Neural progenitor cell (in vitro differentiated cells): ENCODE results near the gene DISC1. TPM values are rescaled to one million over a fixed set of nuclear protein-coding genes. Genes with fewer than 3 reads are reported as not detected.
A peak's percentile ranks its signal among the peaks of the same experiment; 100 is the strongest.

ENCODE experiments used
- DNase-seq: peaks from one replicate; pipeline ENCODE4 v3.0.0-alpha.2; 2016; ENCODE audit warnings: low spot score
- H2AFZ ChIP-seq: fragments of 200-600 bp; sonication (generic); replicated peaks from 2 replicates; pipeline ENCODE4 v1.6.1; 2016; ENCODE audit warnings: antibody characterized with exemption
- H3F3A ChIP-seq: fragments of 200-600 bp; sonication (generic); 2 replicates; pipeline ENCODE4 v1.6.1; 2016; ENCODE audit warnings: antibody characterized with exemption, low read depth
- H3K27ac ChIP-seq: fragments of 200-600 bp; sonication (generic); 2 replicates; pipeline ENCODE4 v1.5.1; 2016; ENCODE audit warnings: mild to moderate bottlenecking
- H3K27me3 ChIP-seq: fragments of 200-600 bp; sonication (generic); 2 replicates; pipeline ENCODE4 v1.6.1; 2016; ENCODE audit warnings: mild to moderate bottlenecking, moderate library complexity
- H3K36me3 ChIP-seq: fragments of 200-600 bp; sonication (generic); 2 replicates; pipeline ENCODE4 v1.5.1; 2016
- H3K4me1 ChIP-seq: fragments of 200-600 bp; sonication (generic); 2 replicates; pipeline ENCODE4 v1.6.1; 2016; ENCODE audit warnings: mixed run types
- H3K4me2 ChIP-seq: fragments of 200-600 bp; sonication (generic); 2 replicates; pipeline ENCODE4 v1.6.1; 2016
- H3K4me3 ChIP-seq: fragments of 200-600 bp; sonication (generic); 2 replicates; pipeline ENCODE4 v1.5.1; 2016
- H3K79me2 ChIP-seq: fragments of 200-600 bp; sonication (generic); 2 replicates; pipeline ENCODE4 v1.6.1; 2016; ENCODE audit warnings: low read depth
- H3K9ac ChIP-seq: fragments of 200-600 bp; sonication (generic); 2 replicates; pipeline ENCODE4 v1.6.1; 2016
- H3K9me3 ChIP-seq: fragments of 200-600 bp; sonication (generic); 2 replicates; pipeline ENCODE4 v1.5.1; 2016; ENCODE audit warnings: low read depth
- H4K20me1 ChIP-seq: fragments of 200-600 bp; sonication (generic); 2 replicates; pipeline ENCODE4 v1.6.1; 2016; ENCODE audit warnings: low read depth
- H3K27ac Mint-ChIP-seq: 3 replicates; pipeline ENCODE4 v1.8.0; 2021; ENCODE audit warnings: mixed read lengths
- H3K27me3 Mint-ChIP-seq: 2 replicates; pipeline ENCODE4 v1.8.0; 2022; ENCODE audit warnings: low read depth, mild to moderate bottlenecking, inconsistent platforms, moderate library complexity, mixed read lengths; ENCODE audit not compliant: insufficient read depth
- H3K36me3 Mint-ChIP-seq: 3 replicates; pipeline ENCODE4 v1.8.0; 2021; ENCODE audit warnings: mixed read lengths
- H3K4me1 Mint-ChIP-seq: 3 replicates; pipeline ENCODE4 v1.8.0; 2021; ENCODE audit warnings: mixed read lengths
- H3K4me3 Mint-ChIP-seq: 3 replicates; pipeline ENCODE4 v1.8.0; 2021; ENCODE audit warnings: mild to moderate bottlenecking, moderate library complexity, mixed read lengths
- H3K9me3 Mint-ChIP-seq: 3 replicates; pipeline ENCODE4 v1.8.0; 2020; ENCODE audit warnings: mixed read lengths
- CTCF ChIP-seq: fragments of 200-600 bp; sonication (generic); IDR thresholded peaks from 2 replicates; pipeline ENCODE4 v1.5.1; 2017; ENCODE audit warnings: antibody characterized with exemption, mild to moderate bottlenecking
- EZH2 ChIP-seq: fragments of 200-600 bp; sonication (generic); IDR thresholded peaks from 2 replicates; pipeline ENCODE4 v1.6.1; 2017; ENCODE audit warnings: antibody characterized with exemption, mild to moderate bottlenecking, moderate library complexity
- EZH2phosphoT487 ChIP-seq: fragments of 200-600 bp; sonication (generic); IDR thresholded peaks from 2 replicates; pipeline ENCODE4 v1.6.1; 2017; ENCODE audit warnings: antibody characterized with exemption
- total RNA-seq: library from RNA; depleted of rRNA; stranded (reverse); fragments of >200 nt; gene quantifications from 2 replicates; pipeline ENCODE4 v1.2.3, GENCODE V29; 2015; ENCODE audit warnings: low replicate concordance

The DISC1 gene
- total RNA-seq, 1 donor from 2014 or later, result 1.8 TPM

GRCh38 chr1:232044728-232045127 lies 418.1 kb downstream of the DISC1 start:
- peak overlapping the region; percentile 24 for H3K4me2 ChIP-seq
- H3K9me3 Mint-ChIP-seq, result peaks cover 3% of the 10 kb centered on the region
- no peaks in the 10 kb centered on the region for H4K20me1 ChIP-seq
- peaks cover 13% of the 10 kb centered on the region for H3F3A ChIP-seq
- no peak overlapping the region for H3K9ac ChIP-seq
- H3K4me1 Mint-ChIP-seq, result peaks cover 20% of the 10 kb centered on the region
- H3K9me3 ChIP-seq, result no peaks in the 10 kb centered on the region
- peaks cover 13% of the 10 kb centered on the region for H3K4me1 ChIP-seq
- no peak for TF ChIP-seq CTCF
- TF ChIP-seq EZH2, result no peak
- no peak for TF ChIP-seq EZH2phosphoT487
- no peak overlapping the region for H3K4me3 ChIP-seq
- no peak overlapping the region for H3K4me3 Mint-ChIP-seq
- H3K27me3 Mint-ChIP-seq, result peaks cover 4% of the 10 kb centered on the region
- peak overlapping the region; percentile 3 for H3K27ac Mint-ChIP-seq
- no peaks in the 10 kb centered on the region for H3K36me3 ChIP-seq
- H3K27ac ChIP-seq, result peak overlapping the region; percentile 17
- H2AFZ ChIP-seq, result no peak overlapping the region
- DNase-seq, result no peak
- H3K36me3 Mint-ChIP-seq, result no peaks in the 10 kb centered on the region
- no peaks in the 10 kb centered on the region for H3K27me3 ChIP-seq
- no peaks in the 10 kb centered on the region for H3K79me2 ChIP-seq

GRCh38 chr1:232045139-232045994 lies 418.8 kb downstream of the DISC1 start:
- H3K36me3 ChIP-seq, result no peaks in the 10 kb centered on the region
- Mint-ChIP-seq H3K4me1 (peaks cover 22% of the 10 kb centered on the region), H3K27me3 (peaks cover 4% of the 10 kb centered on the region), H3K9me3 (peaks cover 3% of the 10 kb centered on the region), H3K4me3 (no peak overlapping the region), H3K27ac (peak overlapping the region; percentile 3), H3K36me3 (no peaks in the 10 kb centered on the region)
- no peaks in the 10 kb centered on the region for H3K27me3 ChIP-seq
- H4K20me1 ChIP-seq, result no peaks in the 10 kb centered on the region
- peak overlapping the region; percentile 24 for H3K4me2 ChIP-seq
- no peak overlapping the region for H3K9ac ChIP-seq
- H3K9me3 ChIP-seq, result no peaks in the 10 kb centered on the region
- no peak overlapping the region for H2AFZ ChIP-seq
- DNase-seq, result peak; percentile 31
- TF ChIP-seq EZH2phosphoT487 (no peak), EZH2 (no peak), CTCF (no peak)
- no peak overlapping the region for H3K4me3 ChIP-seq
- H3K4me1 ChIP-seq, result peaks cover 13% of the 10 kb centered on the region
- no peaks in the 10 kb centered on the region for H3K79me2 ChIP-seq
- peak overlapping the region; percentile 17 for H3K27ac ChIP-seq
- H3F3A ChIP-seq, result peaks cover 13% of the 10 kb centered on the region

GRCh38 chr1:232046451-232047306 lies 420.1 kb downstream of the DISC1 start:
- Histone ChIP-seq H3K9ac (no peak overlapping the region), H3K36me3 (no peaks in the 10 kb centered on the region), H3K9me3 (no peaks in the 10 kb centered on the region), H3K27me3 (no peaks in the 10 kb centered on the region), H3K4me1 (peaks cover 13% of the 10 kb centered on the region), H3F3A (peaks cover 13% of the 10 kb centered on the region), H3K79me2 (no peaks in the 10 kb centered on the region), H3K4me2 (no peak overlapping the region), H4K20me1 (no peaks in the 10 kb centered on the region), H3K4me3 (no peak overlapping the region), H3K27ac (no peak overlapping the region), H2AFZ (no peak overlapping the region)
- no peaks in the 10 kb centered on the region for H3K36me3 Mint-ChIP-seq
- H3K27me3 Mint-ChIP-seq, result peaks cover 4% of the 10 kb centered on the region
- H3K4me3 Mint-ChIP-seq, result no peak overlapping the region
- DNase-seq, result no peak
- peaks cover 3% of the 10 kb centered on the region for H3K9me3 Mint-ChIP-seq
- H3K27ac Mint-ChIP-seq, result no peak overlapping the region
- TF ChIP-seq EZH2 (no peak), EZH2phosphoT487 (no peak), CTCF (no peak)
- H3K4me1 Mint-ChIP-seq, result peaks cover 24% of the 10 kb centered on the region
